HCT116 (cell line): ENCODE results near the gene PZP. TPM values are rescaled to one million over a fixed set of nuclear protein-coding genes. Genes with fewer than 3 reads are reported as not detected.

Experiments
- ATAC-seq: fragments of 200-7000 bp; cut with Tn5 transposase; 2 replicates; pipeline ENCODE4 v1.9.1; 2020; ENCODE audit warnings: mild to moderate bottlenecking, moderate library complexity
- BruUV-seq: library from RNA; stranded (reverse); fragments of 400-500 nt; replicated peaks from 2 replicates; lab custom pipeline; 2021; lab: Mats Ljungman, UMichigan
- CTCF ChIA-PET: fragments of 300-600 bp; sonication (Branson Sonifier 250); formaldehyde crosslinking; loops from one replicate; lab custom pipeline; 2021; ENCODE audit warnings: antibody characterized with exemption; lab: Charles Lee
- POLR2A ChIA-PET: fragments of 300-600, 350-600 bp; sonication (Branson Sonifier 250); formaldehyde crosslinking; loops from one replicate; lab custom pipeline; 2021; ENCODE audit warnings: antibody characterized with exemption; lab: Charles Lee
- RAD21 ChIA-PET, 2 experiments: fragments of 300-600 bp; sonication (Branson Sonifier 250); formaldehyde crosslinking; loops; one replicate each; lab custom pipeline; 2023; ENCODE audit warnings: low total read pairs in 2 of 2; ENCODE audit not compliant: uncharacterized antibody in 2 of 2, unreplicated experiment in 2 of 2, low non-redundant PET in 1 of 2; lab: Charles Lee
- DNase-seq: peaks from one replicate; pipeline ENCODE4 v3.0.0-alpha.2; 2010; ENCODE audit warnings: low read depth, low spot score
- H2AFZ ChIP-seq: fragments of 200-600 bp; shearing (Covaris generic), sonication (generic); 2 replicates; pipeline ENCODE4 v1.6.1; 2017; ENCODE audit warnings: low read depth, mixed run types, mixed read lengths, antibody characterized with exemption, low read length; ENCODE audit not compliant: poor library complexity, severe bottlenecking
- H3K27ac ChIP-seq: 2 replicates; pipeline ENCODE4 v1.5.1; 2012; ENCODE audit warnings: low read depth, low read length
- H3K27me3 ChIP-seq: fragments of 200-600 bp; sonication (generic); 2 replicates; pipeline ENCODE4 v1.6.1; 2016; ENCODE audit warnings: mixed run types, low read length, mixed read lengths; ENCODE audit not compliant: insufficient read depth
- H3K36me3 ChIP-seq, 2 experiments: fragments of 200-500 bp in 1 of 2; fragments of 200-600 bp in 1 of 2; sonication (Bioruptor generic) in 1 of 2; sonication (generic) in 1 of 2; 2 replicates each; pipeline versions ENCODE4 v1.5.1 to v1.6.1; 2014 to 2016; ENCODE audit warnings: low read length in 2 of 2, inconsistent platforms in 1 of 2, mixed read lengths in 1 of 2, mixed run types in 1 of 2; ENCODE audit not compliant: insufficient read depth in 2 of 2, control insufficient read depth in 1 of 2
- H3K4me1 ChIP-seq, 2 experiments: fragments of 200-600 bp in 1 of 2; sonication (generic) in 1 of 2; 2 replicates each; pipeline versions ENCODE4 v1.5.1 to v1.6.1; 2012 to 2017; ENCODE audit warnings: low read length in 2 of 2, inconsistent platforms in 1 of 2, mild to moderate bottlenecking in 1 of 2, mixed read lengths in 1 of 2, mixed run types in 1 of 2, moderate library complexity in 1 of 2; ENCODE audit not compliant: insufficient read depth in 2 of 2, control insufficient read depth in 1 of 2
- H3K4me2 ChIP-seq: fragments of 200-600 bp; sonication (generic); 2 replicates; pipeline ENCODE4 v1.6.1; 2017; ENCODE audit warnings: mixed run types, low read length, mixed read lengths
- H3K4me3 ChIP-seq, 2 experiments: fragments of 200-600 bp in 1 of 2; sonication (generic) in 1 of 2; replicated peaks in 1 of 2; 2 replicates each; pipeline ENCODE4 v1.5.1; 2011 to 2016; ENCODE audit warnings: low read length in 2 of 2, control low read depth in 1 of 2, low read depth in 1 of 2, mild to moderate bottlenecking in 1 of 2, mixed read lengths in 1 of 2, mixed run types in 1 of 2
- H3K79me2 ChIP-seq: fragments of 200-600 bp; sonication (generic); 2 replicates; pipeline ENCODE4 v1.6.1; 2017; ENCODE audit warnings: mild to moderate bottlenecking, mixed run types, low read length, moderate library complexity, mixed read lengths; ENCODE audit not compliant: insufficient read depth
- H3K9ac ChIP-seq: fragments of 200-600 bp; sonication (generic); 2 replicates; pipeline ENCODE4 v1.6.1; 2016; ENCODE audit warnings: low read length, mixed read lengths
- H3K9me2 ChIP-seq: fragments of 200-600 bp; sonication (generic), shearing (Covaris generic); 2 replicates; pipeline ENCODE4 v1.6.1; 2017; ENCODE audit warnings: mixed run types, mild to moderate bottlenecking, moderate library complexity; ENCODE audit not compliant: insufficient read depth
- H3K9me3 ChIP-seq, 2 experiments: fragments of 200-500 bp in 1 of 2; fragments of 200-600 bp in 1 of 2; sonication (Bioruptor generic) in 1 of 2; sonication (generic) in 1 of 2; 2 replicates each; pipeline ENCODE4 v1.6.1; 2014 to 2017; ENCODE audit warnings: low read length in 2 of 2, mixed read lengths in 2 of 2, inconsistent platforms in 1 of 2, low read depth in 1 of 2, mild to moderate bottlenecking in 1 of 2, mixed run types in 1 of 2, moderate library complexity in 1 of 2; ENCODE audit not compliant: control insufficient read depth in 1 of 2, insufficient read depth in 1 of 2
- H4K20me1 ChIP-seq: fragments of 200-600 bp; sonication (generic), shearing (Covaris generic); 2 replicates; pipeline ENCODE4 v1.6.1; 2017; ENCODE audit warnings: mixed run types, mild to moderate bottlenecking, moderate library complexity; ENCODE audit not compliant: insufficient read depth
- ELF1 ChIP-seq: IDR thresholded peaks from 2 replicates; pipeline ENCODE4 v1.6.1; 2012; ENCODE audit warnings: low read depth, borderline replicate concordance
- EZH2phosphoT487 ChIP-seq: fragments of 200-600 bp; IDR thresholded peaks from 2 replicates; pipeline ENCODE4 v1.6.1; 2018; ENCODE audit warnings: antibody characterized with exemption, borderline replicate concordance
- FOSL1 ChIP-seq: IDR thresholded peaks from 2 replicates; pipeline ENCODE4 v1.6.1; 2012; ENCODE audit warnings: low read depth
- JUND ChIP-seq: IDR thresholded peaks from 2 replicates; pipeline ENCODE4 v1.6.1; 2012
- POLR2AphosphoS5 ChIP-seq: IDR thresholded peaks from 2 replicates; pipeline ENCODE4 v1.6.1; 2011; ENCODE audit warnings: mild to moderate bottlenecking, low read depth, low read length, moderate library complexity
- RAD21 ChIP-seq: IDR thresholded peaks from 2 replicates; pipeline ENCODE4 v1.6.1; 2012; ENCODE audit warnings: low read depth, mild to moderate bottlenecking
- SIN3A ChIP-seq: IDR thresholded peaks from 2 replicates; pipeline ENCODE4 v1.6.1; 2012; ENCODE audit warnings: low read depth
- SP1 ChIP-seq: IDR thresholded peaks from 2 replicates; pipeline ENCODE4 v1.6.1; 2012; ENCODE audit warnings: low read depth
- SRF ChIP-seq: IDR thresholded peaks from 2 replicates; pipeline ENCODE4 v1.6.1; 2012; ENCODE audit warnings: low read depth
- ZFX ChIP-seq: fragments of 450-650 bp; IDR thresholded peaks from 2 replicates; pipeline ENCODE4 v1.6.1; 2017
- ZNF274 ChIP-seq: fragments of 200-500 bp; sonication (Bioruptor generic); IDR thresholded peaks from 2 replicates; pipeline ENCODE4 v1.6.1; 2014; ENCODE audit warnings: mild to moderate bottlenecking, low read depth, low read length, inconsistent platforms
- intact Hi-C: fragments of 100-400 bp; cut with micrococcal nuclease; formaldehyde crosslinking; loops from 2 replicates; pipeline ENCODE4 v1.10.0; 2022
- total RNA-seq: library from RNA; stranded (reverse); gene quantifications from one replicate; pipeline ENCODE4 v1.2.1, GENCODE V29; 2021; ENCODE audit not compliant: unreplicated experiment
- TF ChIP-seq, protein P1 (sequence below), 3 experiments: fragments of 200-600 bp in 1 of 3; sonication (generic) in 1 of 3; IDR thresholded peaks in 2 of 3; conservative IDR thresholded peaks in 1 of 3; 2 replicates each; pipeline ENCODE4 v1.5.1; 2012 to 2017; ENCODE audit warnings: low read depth in 2 of 3, low read length in 2 of 3, antibody characterized with exemption in 1 of 3, borderline replicate concordance in 1 of 3, control low read depth in 1 of 3, mild to moderate bottlenecking in 1 of 3, mixed read lengths in 1 of 3, mixed run types in 1 of 3, moderate library complexity in 1 of 3; ENCODE audit not compliant: insufficient read depth in 1 of 3
- TF ChIP-seq, protein P2 (sequence below): IDR thresholded peaks from 2 replicates; pipeline ENCODE4 v1.6.1; 2012
- TF ChIP-seq, protein P3 (sequence below): IDR thresholded peaks from 2 replicates; pipeline ENCODE4 v1.6.1; 2012; ENCODE audit warnings: low read depth
- TF ChIP-seq, protein P4 (sequence below): IDR thresholded peaks from 2 replicates; pipeline ENCODE4 v1.6.1; 2012

PZP gene
- total RNA-seq, 1 experiment from 2014 or later, result not detected

DNA sequence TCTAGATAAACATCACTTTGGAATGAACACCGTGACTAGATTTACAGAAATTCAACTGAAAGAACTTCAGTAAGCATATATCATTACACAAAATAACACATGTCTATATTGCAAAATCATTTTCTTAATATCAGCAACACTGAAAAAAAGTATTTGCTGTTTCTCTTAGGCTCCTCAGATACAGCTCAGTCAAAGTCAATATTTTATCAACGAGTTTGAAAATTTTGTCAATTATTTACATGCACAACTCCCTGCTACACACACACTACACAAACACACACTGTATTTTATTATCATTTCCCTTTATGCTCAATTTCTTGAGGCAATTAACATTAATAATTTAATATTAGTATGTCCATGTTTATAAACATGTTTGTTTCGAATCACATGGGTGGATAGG is 3.8 kb downstream of the PZP start (continued):
- TF ChIP-seq, protein P1, sequence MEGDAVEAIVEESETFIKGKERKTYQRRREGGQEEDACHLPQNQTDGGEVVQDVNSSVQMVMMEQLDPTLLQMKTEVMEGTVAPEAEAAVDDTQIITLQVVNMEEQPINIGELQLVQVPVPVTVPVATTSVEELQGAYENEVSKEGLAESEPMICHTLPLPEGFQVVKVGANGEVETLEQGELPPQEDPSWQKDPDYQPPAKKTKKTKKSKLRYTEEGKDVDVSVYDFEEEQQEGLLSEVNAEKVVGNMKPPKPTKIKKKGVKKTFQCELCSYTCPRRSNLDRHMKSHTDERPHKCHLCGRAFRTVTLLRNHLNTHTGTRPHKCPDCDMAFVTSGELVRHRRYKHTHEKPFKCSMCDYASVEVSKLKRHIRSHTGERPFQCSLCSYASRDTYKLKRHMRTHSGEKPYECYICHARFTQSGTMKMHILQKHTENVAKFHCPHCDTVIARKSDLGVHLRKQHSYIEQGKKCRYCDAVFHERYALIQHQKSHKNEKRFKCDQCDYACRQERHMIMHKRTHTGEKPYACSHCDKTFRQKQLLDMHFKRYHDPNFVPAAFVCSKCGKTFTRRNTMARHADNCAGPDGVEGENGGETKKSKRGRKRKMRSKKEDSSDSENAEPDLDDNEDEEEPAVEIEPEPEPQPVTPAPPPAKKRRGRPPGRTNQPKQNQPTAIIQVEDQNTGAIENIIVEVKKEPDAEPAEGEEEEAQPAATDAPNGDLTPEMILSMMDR (IDR thresholded peaks at IDR 0.05 in 2 of 3, conservative IDR thresholded peaks at IDR 0.05 in 1 of 3; ENCODE audit: borderline replicate concordance in 1 of 3, insufficient read depth in 1 of 3, low read depth in 2 of 3, low read length in 2 of 3), result no peak
- no peak for TF ChIP-seq SP1
- no peak for TF ChIP-seq RAD21
- TF ChIP-seq, all 23 proteins: peak for 0

DNA sequence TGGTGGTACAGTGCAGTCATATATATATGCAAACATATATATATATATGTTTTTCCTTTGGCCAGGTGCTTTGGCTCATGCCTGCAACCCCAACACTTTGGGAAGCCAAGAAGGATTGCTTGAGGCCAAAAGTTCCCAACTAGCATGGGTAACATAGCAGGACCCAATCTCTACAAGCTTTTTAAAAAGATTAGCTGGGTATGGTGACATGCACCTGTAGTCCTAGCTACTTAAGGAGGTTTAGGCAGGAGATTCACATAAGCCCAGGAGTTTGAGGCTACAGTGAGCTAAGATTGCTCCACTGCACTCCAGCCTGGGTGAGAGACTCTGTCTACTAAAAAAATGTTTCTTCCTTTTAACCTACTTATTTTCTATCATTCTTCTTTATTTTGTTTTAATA is 10.2 kb downstream of the PZP start:
- no peaks in the 10 kb centered on the region for H3K9me2 ChIP-seq
- no peak overlapping the region for H3K9ac ChIP-seq
- ChIA-PET POLR2A (no interaction called here), CTCF (no interaction called here), RAD21 (no interaction called here)
- H3K4me3 ChIP-seq, result no peak overlapping the region
- H3K27ac ChIP-seq, result no peak overlapping the region
- TF ChIP-seq, protein P2, sequence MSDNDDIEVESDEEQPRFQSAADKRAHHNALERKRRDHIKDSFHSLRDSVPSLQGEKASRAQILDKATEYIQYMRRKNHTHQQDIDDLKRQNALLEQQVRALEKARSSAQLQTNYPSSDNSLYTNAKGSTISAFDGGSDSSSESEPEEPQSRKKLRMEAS, result no peak
- TF ChIP-seq RAD21 (no peak), ZFX (no peak), SP1 (no peak), FOSL1 (no peak), EZH2phosphoT487 (no peak), SIN3A (no peak), ELF1 (no peak), POLR2AphosphoS5 (no peak), JUND (no peak), SRF (no peak), ZNF274 (no peak)
- TF ChIP-seq, protein P3, sequence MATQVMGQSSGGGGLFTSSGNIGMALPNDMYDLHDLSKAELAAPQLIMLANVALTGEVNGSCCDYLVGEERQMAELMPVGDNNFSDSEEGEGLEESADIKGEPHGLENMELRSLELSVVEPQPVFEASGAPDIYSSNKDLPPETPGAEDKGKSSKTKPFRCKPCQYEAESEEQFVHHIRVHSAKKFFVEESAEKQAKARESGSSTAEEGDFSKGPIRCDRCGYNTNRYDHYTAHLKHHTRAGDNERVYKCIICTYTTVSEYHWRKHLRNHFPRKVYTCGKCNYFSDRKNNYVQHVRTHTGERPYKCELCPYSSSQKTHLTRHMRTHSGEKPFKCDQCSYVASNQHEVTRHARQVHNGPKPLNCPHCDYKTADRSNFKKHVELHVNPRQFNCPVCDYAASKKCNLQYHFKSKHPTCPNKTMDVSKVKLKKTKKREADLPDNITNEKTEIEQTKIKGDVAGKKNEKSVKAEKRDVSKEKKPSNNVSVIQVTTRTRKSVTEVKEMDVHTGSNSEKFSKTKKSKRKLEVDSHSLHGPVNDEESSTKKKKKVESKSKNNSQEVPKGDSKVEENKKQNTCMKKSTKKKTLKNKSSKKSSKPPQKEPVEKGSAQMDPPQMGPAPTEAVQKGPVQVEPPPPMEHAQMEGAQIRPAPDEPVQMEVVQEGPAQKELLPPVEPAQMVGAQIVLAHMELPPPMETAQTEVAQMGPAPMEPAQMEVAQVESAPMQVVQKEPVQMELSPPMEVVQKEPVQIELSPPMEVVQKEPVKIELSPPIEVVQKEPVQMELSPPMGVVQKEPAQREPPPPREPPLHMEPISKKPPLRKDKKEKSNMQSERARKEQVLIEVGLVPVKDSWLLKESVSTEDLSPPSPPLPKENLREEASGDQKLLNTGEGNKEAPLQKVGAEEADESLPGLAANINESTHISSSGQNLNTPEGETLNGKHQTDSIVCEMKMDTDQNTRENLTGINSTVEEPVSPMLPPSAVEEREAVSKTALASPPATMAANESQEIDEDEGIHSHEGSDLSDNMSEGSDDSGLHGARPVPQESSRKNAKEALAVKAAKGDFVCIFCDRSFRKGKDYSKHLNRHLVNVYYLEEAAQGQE, result no peak
- TF ChIP-seq, protein P1 (IDR thresholded peaks at IDR 0.05 in 2 of 3, conservative IDR thresholded peaks at IDR 0.05 in 1 of 3; ENCODE audit: borderline replicate concordance in 1 of 3, insufficient read depth in 1 of 3, low read depth in 2 of 3, low read length in 2 of 3), result no peak
- TF ChIP-seq, protein P4, sequence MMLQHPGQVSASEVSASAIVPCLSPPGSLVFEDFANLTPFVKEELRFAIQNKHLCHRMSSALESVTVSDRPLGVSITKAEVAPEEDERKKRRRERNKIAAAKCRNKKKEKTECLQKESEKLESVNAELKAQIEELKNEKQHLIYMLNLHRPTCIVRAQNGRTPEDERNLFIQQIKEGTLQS, result no peak
- no peak overlapping the region for H2AFZ ChIP-seq
- H3K4me2 ChIP-seq, result no peak overlapping the region
- H3K9me3 ChIP-seq, result no peaks in the 10 kb centered on the region
- H3K79me2 ChIP-seq, result no peaks in the 10 kb centered on the region
- no peaks in the 10 kb centered on the region for H4K20me1 ChIP-seq
- H3K36me3 ChIP-seq, result no peaks in the 10 kb centered on the region
- intact Hi-C loops, result no loop called here
- no peaks in the 10 kb centered on the region for H3K4me1 ChIP-seq
- BruUV-seq, result no TSS peak
- DNase-seq (no peak), ATAC-seq (no peak)
- peaks cover 56% of the 10 kb centered on the region for H3K27me3 ChIP-seq
